AG10803 (cell line): ENCODE measurements around the gene OR7A5.

Experiments
- DNase-seq: peaks from one replicate; pipeline ENCODE4 v3.0.0; 2010; ENCODE audit warnings: low read depth
- H3K4me3 ChIP-seq: 2 replicates; pipeline ENCODE4 v1.5.1; 2011; ENCODE audit warnings: mild to moderate bottlenecking, low read length, control low read depth
- TF ChIP-seq, protein P1 (sequence below): conservative IDR thresholded peaks from 2 replicates; pipeline ENCODE4 v1.5.1; 2011; ENCODE audit warnings: mild to moderate bottlenecking, low read length, control low read depth, inconsistent platforms

Gene OR7A5

DNA sequence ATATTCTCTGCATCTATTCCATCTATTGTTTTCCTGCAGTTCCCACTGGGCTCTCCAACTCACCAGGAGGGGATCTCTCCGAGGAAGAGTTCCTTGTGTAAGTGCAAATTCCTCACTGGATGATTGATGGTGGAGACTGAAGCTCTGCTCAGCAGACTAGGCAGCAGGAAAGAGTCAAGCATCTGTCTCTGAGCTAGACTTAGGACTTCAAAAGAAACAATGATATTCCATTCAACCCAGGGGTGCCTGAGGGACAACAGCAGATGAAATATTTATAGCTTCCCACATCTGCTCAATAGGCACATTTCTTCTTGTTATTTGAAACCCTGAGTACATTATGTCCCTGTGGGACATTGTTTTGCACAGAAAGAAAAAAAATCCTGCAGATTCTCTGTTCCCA lies at the start of gene OR7A5, which contains the start of gene OR7C1:
TSS of gene OR7A5 (minus strand) at position 175 of the 400 bp plus-strand sequence. CDS start 6,944 bp downstream, outside the sequence.
TSS of gene OR7C1 (minus strand) at position 175 of the 400 bp plus-strand sequence. CDS start 35,049 bp downstream, outside the sequence.
- DNase-seq, result no peak
- no peak within 1 kb of the TSS for H3K4me3 ChIP-seq
- TF ChIP-seq, protein P1, sequence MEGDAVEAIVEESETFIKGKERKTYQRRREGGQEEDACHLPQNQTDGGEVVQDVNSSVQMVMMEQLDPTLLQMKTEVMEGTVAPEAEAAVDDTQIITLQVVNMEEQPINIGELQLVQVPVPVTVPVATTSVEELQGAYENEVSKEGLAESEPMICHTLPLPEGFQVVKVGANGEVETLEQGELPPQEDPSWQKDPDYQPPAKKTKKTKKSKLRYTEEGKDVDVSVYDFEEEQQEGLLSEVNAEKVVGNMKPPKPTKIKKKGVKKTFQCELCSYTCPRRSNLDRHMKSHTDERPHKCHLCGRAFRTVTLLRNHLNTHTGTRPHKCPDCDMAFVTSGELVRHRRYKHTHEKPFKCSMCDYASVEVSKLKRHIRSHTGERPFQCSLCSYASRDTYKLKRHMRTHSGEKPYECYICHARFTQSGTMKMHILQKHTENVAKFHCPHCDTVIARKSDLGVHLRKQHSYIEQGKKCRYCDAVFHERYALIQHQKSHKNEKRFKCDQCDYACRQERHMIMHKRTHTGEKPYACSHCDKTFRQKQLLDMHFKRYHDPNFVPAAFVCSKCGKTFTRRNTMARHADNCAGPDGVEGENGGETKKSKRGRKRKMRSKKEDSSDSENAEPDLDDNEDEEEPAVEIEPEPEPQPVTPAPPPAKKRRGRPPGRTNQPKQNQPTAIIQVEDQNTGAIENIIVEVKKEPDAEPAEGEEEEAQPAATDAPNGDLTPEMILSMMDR, result no peak

DNA sequence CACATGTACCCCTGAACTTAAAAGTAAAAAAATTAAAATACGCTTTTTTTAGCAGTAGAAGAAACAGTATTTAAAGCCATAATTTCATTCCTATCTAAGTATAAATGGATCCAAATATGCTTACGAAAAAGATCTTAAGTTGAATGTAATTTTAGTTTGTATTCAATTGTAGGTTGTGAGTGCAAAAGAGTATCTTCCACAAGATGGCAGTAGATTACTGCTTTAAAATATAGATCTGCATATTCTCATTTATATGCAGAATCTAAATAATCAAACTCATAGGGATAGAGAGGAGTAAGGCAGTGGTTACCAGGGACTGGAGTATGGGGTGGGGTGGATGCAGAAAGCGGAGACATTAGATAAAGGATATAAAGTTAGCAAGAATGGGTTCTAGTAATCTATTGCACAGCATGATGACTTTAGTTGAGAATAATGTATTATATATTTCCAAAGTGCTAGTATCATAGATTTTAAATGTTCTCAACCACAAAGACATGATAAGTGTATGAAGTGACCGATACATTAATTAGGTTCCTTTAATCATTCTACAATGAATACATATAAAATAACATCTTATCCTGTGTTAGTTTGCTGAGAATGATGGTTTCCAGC lies 36.7 kb upstream of the OR7A5 start:
- DNase-seq, result peak; percentile 8
- TF ChIP-seq, protein P1, result peak; percentile 48
- H3K4me3 ChIP-seq, result no peak overlapping the region

DNA sequence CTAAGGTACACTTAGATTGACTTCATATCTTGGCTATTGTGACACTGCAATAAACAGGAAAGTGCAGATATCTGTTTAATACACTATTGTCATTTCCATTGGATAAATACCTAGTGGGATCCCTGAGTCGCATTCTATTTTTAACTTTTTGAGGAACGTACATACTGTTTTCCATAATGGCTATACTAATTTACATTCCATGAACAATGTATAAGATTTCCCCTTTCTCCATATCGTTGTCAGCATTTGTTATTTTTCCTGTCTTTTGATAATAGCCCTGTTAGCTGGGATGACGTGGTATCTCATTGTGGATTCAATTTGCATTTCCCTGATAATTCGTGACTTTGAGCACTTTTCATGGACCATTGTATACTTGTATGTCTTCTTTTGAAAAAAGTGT lies 33.5 kb upstream of the OR7A5 start:
- no peak for DNase-seq
- H3K4me3 ChIP-seq, result no peak overlapping the region
- TF ChIP-seq, protein P1, result no peak

DNA sequence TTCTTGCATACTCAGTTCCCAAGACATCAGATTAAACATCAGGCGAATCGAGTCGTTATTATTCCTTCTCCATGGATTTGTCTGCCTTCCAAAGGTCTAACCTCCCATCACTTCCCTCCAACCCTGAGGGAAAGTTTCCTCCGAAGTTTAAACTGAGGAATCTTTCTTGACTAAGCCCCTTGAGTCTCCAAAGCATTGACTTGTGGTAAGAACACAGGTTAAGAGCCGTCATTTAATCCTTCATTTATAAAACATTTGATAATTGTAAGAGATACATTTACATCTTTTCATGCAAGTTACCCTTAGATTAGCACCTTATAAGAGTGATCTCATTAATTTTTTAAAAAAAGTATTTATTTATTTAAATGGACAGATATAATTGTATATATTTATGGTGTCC lies 13.8 kb upstream of the OR7A5 start, which contains the start of gene OR7A10:
TSS of gene OR7A10 (minus strand) at position 101 of the 400 bp plus-strand sequence. CDS start 7,045 bp downstream, outside the sequence.
- TF ChIP-seq, protein P1, result no peak
- DNase-seq, result no peak
- H3K4me3 ChIP-seq, result no peak within 1 kb of the TSS

DNA sequence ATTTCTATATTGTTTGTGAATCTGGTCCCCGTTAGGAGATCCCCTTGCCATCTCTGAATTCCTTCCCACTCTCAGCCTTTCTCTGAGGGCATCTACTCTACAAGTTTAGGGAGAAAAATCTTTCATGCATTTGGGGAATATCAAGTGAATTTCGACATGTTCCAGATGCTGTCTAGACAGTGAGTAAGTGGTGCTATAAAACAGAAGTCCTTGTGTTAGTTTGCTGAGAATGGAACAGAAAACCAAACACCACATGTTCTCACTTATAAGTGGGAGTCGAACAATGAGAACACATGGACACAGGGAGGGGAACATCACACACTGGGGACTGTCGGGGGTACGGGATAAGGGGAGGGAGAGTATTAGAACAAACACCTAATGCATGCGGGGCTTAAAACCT lies 8.6 kb upstream of the OR7A5 start:
- no peak overlapping the region for H3K4me3 ChIP-seq
- DNase-seq, result peak; percentile 1
- TF ChIP-seq, protein P1, result no peak

DNA sequence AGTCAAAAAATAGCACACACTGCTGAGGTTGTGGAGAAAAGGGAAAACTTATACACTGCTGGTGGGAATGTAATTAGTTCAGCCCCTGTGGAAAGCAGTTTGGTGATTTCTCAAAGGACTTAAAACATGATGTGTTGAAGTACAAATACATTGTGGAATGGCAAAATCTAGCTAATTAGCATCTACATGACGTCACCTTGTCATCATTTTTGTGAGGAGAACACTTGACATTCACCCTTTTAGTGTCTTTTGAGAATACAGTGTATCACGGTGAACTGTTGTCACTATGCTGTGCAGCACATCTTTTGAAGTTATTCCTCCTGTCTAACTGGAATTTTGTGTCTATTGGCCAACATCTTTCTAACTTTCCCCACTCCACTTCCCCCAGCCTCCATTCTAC lies 8.2 kb upstream of the OR7A5 start:
- H3K4me3 ChIP-seq, result no peak overlapping the region
- TF ChIP-seq, protein P1, result no peak
- DNase-seq, result no peak

DNA sequence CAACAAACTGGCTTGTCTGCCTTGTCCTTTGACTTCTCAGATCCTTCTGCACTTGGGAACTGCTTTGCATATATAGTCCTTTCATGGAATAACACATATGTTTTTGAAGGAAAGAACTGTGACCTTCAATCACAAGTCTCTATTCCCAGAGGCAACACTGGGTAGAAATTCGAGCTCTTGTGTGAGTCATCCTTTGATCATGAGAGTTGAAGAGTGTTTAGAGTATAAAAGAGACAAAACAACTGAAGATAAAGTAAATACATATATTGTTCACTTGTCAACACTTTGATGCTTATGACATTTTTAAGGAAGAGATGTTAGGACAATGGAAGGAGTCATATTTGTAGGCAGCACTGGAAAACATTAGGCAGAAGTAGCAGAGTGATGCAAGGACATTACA lies 5.2 kb upstream of the OR7A5 start:
- no peak for DNase-seq
- TF ChIP-seq, protein P1, result no peak
- H3K4me3 ChIP-seq, result no peak overlapping the region
